GM18951 (cell line): Measurements from ENCODE around the gene ASAP3.
A peak's percentile ranks its signal among the peaks of the same experiment; 100 is the strongest.
"Not testable (repeated sequence)": the region's sequence is repeated elsewhere in the genome, so short reads cannot be mapped to it uniquely, and the experiment has no call there.

Experiments
- POLR2A ChIP-seq: IDR thresholded peaks from 4 replicates; pipeline ENCODE4 v1.6.1; 2011; ENCODE audit warnings: mild to moderate bottlenecking; ENCODE audit not compliant: insufficient read length, insufficient read depth; ENCODE audit errors: extremely low read depth
- in situ Hi-C: fragments of 300-500 bp; cut with MboI; formaldehyde crosslinking; loops from one replicate; pipeline ENCODE4 v1.12.0; 2022; ENCODE audit warnings: low sequenced_read_pairs, mixed read lengths, inconsistent platforms; ENCODE audit not compliant: unreplicated experiment

ASAP3 gene

GRCh38 chr1:23525558-23526250 is 41.7 kb upstream of the ASAP3 start:
- in situ Hi-C loops, result no loop called here
- peak; percentile 4 for TF ChIP-seq POLR2A

- in situ Hi-C loops, result no loop called here
Measured at GRCh38 chr1:23524716-23525401, 40.9 kb upstream of the ASAP3 start.

GRCh38 chr1:23524163-23524562 is 40.2 kb upstream of the ASAP3 start:
- in situ Hi-C loops, result no loop called here
- no peak for TF ChIP-seq POLR2A

More at GRCh38 chr1:23524716-23525401, 40.9 kb upstream of the ASAP3 start:
- peak; percentile 4 for TF ChIP-seq POLR2A

GRCh38 chr1:23522244-23522982 is 38.4 kb upstream of the ASAP3 start:
- no peak for TF ChIP-seq POLR2A
- in situ Hi-C loops, result no loop called here

- TF ChIP-seq POLR2A, result no peak
- in situ Hi-C loops, result no loop called here
Measured at GRCh38 chr1:23521588-23521987, 37.6 kb upstream of the ASAP3 start.

GRCh38 chr1:23517581-23517980 is 33.6 kb upstream of the ASAP3 start:
- in situ Hi-C loops, result no loop called here
- TF ChIP-seq POLR2A, result no peak

GRCh38 chr1:23515905-23516304 is 31.9 kb upstream of the ASAP3 start:
- no peak for TF ChIP-seq POLR2A
- in situ Hi-C loops, result no loop called here

GRCh38 chr1:23514111-23514679 is 30.2 kb upstream of the ASAP3 start:
- no peak for TF ChIP-seq POLR2A
- in situ Hi-C loops, result no loop called here

GRCh38 chr1:23509896-23510295 is 25.9 kb upstream of the ASAP3 start:
- in situ Hi-C loops, result no loop called here

GRCh38 chr1:23506376-23507107 is 22.6 kb upstream of the ASAP3 start:
- in situ Hi-C loops, result no loop called here
- no peak for TF ChIP-seq POLR2A

More at GRCh38 chr1:23509896-23510295, 25.9 kb upstream of the ASAP3 start:
- TF ChIP-seq POLR2A, result no peak

GRCh38 chr1:23505851-23506250 is 21.9 kb upstream of the ASAP3 start:
- in situ Hi-C loops, result no loop called here

GRCh38 chr1:23504156-23504555 is 20.2 kb upstream of the ASAP3 start:
- in situ Hi-C loops, result not testable (repeated sequence)

More at GRCh38 chr1:23505851-23506250, 21.9 kb upstream of the ASAP3 start:
- no peak for TF ChIP-seq POLR2A

- in situ Hi-C loops, result no loop called here
- TF ChIP-seq POLR2A, result no peak
Measured at GRCh38 chr1:23502951-23503350, 19.0 kb upstream of the ASAP3 start.
